GM21786 (cell line): ENCODE results near the gene NECTIN4.
A peak's percentile ranks its signal among the peaks of the same experiment; 100 is the strongest.
"Not testable (repeated sequence)": the region's sequence is repeated elsewhere in the genome, so short reads cannot be mapped to it uniquely, and the experiment has no call there.

Experiments
- ATAC-seq: cut with Tn5 transposase; IDR thresholded peaks from one replicate; pipeline ENCODE4 v1.9.1; 2021; ENCODE audit not compliant: unreplicated experiment

Gene NECTIN4

DNA sequence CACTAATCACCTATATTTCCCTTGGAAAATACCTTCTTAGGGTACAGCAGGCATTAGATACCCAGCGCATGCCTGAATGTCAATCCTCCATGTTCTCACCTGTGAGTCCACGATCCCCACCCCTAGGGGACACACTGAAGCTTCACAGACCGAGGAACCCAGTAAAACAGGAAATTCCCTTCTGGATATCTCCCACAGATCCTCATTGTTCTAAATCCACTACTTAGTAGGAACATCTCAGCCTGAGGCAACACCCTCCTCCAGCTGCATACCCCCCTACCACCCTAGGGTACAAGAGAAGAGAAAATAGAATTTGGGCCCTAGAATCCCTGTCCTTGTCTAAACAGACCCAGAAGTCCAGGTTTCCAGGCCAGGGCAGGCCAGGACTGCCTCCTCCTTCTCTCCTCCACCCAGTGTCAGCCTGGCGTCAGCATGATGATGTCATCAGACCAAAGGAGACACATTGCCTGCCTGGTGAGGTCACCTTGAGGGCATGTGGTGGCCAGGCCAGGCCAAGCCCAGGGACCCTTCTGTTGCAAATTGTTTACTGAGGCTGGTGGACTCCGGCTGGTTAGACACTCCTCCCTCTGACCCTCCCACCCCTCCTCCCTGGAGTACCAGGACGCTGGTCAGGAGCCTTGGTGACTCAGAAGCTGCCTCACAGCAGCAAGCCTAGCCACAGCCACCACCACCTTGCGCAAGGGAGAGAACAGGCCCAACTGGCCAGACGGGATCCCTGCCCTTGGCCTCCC, 6.2 kb downstream of the NECTIN4 start:
- ATAC-seq = no peak

DNA sequence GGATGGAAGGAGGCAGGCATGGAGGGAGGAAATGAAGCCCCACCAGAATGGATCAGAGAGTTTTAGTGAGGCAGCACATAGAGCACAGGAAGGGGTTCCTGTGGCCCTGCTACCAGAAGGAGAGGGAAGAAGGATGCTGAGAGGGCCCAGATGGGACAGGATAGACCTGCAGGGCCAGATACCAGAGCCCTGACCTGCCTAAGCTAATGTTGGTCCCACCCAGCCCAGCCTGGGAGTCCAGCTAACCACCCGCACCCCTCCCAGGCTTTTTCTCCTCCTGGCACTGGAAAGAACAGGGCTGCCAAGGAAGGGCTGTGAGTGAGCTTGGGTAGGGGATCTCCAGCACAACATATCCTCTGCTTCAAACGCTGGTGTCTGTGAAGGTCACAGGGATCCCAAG, 6.9 kb downstream of the NECTIN4 start:
- no peak for ATAC-seq

DNA sequence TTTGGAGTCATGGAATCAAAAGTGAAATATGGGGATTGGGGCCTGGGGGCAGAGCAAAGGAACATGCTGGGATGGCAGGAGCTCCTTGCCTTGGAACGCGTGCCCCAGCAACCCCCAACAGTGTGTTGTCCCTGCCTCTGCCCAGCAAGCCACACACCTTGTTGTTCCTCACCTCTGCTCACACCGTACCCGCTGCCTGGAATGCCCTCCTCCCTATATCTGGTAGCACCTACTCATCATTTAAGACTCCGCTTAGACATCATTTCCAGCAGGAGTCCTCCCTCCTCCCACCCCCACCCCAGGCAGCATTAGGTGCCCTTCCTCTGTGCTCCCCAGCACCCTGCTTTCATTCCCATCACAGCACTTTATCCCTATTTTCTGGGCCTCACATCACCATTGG, 7.8 kb downstream of the NECTIN4 start:
- ATAC-seq = no peak

DNA sequence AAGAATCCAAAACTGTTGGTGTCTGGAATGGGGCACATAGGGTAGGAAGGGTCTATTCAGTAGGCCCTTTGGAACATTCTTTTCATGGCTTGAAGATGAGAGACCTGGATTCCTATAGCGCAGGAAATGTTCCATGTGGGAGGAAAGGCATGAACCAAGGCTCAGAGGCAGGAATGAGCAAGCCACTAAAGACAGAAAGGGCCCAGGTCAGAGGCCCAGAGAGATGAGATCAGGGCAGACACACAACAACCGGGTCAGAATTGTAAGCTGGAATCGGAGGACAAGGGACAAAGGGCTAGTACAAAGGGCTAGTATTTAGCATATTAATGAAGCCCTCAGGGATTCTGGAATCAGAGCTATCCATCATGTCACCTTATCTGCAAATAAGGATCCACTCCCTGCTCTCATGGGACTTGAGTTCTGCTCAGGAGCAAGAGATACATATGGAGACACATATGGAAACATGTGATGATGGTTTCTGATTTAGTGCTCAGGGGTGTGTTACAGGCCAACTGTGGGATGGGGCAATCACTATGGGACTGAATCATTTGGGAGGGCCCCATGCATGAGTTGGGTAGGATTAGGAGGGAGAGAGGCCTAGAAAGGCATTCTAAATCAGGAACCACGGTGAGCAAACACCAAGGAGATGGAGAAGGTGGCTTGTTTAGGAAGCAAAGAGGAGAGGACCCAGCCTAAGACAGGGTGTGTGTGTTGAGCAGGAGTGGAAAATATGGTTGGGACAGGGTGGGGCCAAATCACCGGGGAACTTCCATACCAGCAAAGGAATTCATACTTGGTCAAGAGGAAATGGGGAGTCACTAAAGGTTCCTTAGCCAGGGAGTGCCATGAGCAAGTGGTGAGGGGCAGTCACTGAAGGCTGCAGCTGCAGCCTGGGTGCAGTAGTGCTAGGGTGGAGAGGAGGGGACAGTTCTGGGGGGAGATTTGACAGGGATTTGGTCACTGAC, 8.6 kb downstream of the NECTIN4 start:
- no peak for ATAC-seq

DNA sequence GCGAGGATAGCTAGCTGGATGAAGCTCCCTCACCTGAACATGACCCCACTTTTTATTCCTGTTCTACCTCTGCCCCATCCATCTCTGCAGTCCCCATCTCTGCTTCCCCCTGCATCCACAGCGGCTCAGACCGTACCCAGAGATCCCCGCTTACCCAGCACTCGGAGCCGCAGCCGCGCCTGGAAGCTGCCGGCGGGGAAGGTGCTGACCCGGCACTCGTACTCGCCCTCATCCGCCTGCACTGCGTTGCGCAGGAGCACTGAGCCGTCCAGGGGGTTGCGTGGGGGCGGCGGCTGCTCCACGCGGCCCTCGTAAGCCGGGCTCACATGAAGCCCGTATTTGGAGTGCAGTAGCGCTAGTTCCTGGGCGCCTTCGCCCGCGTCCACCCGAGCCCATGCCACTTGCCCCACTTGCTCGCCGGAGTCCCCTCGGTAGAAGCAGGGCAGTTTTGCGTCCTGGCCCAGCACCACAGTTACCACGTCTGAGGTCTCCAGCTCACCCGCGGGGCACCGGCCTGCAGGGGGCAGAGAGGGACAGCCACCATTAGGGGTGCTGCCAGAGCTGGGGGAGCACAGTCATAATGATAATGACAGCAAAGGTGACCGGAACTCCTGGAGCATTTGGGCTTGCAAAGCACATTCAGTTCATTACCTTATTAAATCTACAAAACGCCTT, 9.8 kb downstream of the NECTIN4 start:
- no peak for ATAC-seq

DNA sequence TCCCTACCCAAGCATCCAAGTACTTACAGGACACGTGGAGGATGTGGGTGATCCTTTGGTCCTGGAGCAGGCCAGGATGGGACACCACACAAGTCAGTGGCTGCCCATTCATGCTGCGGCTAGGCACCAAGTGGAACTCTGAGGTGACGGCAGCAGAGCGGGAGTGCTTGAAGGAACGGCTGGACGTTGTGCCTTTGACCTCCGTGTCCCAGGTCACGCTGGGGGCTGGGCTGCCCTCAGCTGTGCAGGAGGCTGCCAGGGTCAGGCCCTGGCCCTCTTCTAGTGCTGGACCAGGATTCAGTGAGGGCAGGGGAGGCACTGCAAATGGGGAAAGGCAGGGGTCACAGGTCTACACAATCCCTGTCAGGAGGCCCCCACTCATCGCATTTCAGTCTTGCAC, 11.9 kb downstream of the NECTIN4 start:
- no peak for ATAC-seq

DNA sequence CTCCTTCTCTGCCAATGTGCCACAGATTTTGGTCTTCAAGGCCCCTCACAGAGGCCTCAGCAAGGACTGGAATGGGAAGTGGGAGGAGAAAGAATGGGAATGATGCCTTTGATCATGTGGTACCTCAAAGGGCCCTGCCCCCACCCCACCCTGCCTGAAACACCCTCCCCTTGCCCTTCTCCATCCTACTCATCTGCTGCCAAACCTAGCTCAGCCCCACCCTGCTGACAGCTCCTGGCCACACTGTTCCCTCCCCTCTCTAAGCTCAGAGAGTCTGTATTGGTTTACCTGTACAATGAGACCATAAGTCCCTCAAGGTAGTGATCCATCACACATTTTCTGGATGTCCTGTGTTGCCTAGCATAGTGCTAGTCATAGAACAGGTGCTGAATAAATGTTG, 12.9 kb downstream of the NECTIN4 start:
- no peak for ATAC-seq

DNA sequence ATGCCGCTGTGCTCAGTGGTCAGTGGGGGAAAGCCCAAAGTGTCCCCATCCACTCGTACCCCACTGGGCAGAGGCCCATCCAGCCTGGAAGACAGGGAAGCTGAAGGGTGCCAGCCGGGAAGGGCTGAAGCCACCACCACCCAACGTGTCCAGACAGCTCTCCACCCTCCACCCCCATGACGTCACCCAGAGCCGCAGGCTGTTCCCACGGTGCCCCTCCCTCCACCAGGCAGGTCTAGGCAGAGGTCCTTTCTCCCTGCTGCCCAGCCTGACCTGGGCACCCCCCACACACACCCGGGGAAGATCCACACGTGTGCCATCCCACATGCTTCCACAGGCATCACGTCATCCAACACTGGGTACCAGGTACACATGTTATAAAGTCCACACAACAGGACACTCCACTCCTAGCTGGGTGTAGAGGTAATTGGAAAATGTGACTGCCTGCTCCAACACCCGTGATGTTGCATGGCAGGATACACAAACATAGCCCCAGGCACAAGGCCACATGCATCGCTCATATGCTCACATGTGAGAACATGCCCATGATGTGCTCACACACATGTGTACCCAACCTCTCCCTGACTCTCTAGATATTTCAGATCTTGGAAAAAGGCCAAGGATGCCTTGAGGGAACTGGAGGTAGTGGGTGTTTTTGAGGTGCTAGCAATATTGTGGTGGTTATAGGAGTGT, 14.5 kb downstream of the NECTIN4 start:
- ATAC-seq = no peak

DNA sequence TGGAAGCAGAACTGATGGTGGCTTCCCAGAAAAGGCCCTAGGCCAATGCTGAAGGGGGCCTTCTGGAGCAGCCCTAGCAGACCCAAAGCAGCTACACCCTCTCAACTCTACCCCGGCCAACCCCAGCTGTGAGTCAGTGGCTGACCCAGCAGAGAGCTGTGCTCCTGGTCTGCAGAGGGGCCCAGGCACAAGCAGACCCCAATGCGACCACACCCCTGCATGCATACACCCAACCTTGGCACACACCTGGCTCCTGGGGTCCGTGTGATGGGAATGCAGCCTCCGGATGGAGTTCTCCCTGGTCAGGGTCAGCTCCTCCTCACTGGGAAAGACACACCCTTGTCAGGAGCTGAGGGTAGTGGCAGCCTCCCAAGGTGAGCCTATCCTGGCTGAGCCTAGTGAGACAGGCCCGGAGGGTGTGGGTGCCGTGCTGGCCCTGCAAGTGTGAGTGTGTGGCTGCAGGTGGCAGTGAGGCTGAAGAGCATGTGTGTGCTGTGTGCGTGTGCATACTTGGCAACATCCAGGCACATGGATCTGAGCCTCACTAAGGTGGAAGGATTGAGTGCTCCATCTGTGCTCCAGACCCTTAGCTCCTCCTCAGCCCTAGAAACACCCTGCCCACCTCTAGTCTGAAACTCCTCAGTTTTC, 15.8 kb downstream of the NECTIN4 start:
- ATAC-seq = no peak

DNA sequence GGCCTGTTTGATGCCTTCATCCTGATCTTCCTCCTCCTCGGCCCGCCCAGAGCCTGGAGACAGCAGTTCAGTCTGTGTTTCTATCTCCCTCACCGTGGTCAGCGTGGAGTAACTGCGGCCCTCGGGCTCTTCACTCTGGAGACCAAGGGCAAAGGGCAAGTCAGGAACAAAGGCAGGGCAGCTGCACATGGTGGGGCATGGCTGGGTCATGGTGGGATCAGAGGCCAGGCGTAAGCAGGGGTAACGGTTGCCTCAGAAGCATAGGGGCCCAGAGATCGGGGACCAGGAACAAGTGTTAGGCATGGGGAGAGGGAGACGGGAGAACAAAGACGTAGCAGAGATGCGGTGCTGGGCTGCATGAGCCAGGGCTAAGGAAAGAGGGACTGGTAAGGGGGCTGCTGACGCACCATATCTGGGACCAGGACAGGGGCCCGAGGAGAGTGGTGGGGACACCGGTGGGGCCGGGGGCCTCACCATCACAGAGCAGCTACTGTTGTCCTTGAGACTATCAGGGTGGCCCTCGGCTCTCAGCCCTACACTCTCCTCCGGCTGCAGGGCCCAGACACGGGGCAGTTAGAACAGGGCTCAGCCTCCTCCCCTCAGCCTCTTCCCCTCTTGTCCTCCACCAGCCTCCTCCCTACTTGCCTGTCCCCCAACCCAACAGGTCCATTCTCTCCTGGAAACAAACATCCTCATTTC, 16.5 kb downstream of the NECTIN4 start:
- ATAC-seq = no peak

DNA sequence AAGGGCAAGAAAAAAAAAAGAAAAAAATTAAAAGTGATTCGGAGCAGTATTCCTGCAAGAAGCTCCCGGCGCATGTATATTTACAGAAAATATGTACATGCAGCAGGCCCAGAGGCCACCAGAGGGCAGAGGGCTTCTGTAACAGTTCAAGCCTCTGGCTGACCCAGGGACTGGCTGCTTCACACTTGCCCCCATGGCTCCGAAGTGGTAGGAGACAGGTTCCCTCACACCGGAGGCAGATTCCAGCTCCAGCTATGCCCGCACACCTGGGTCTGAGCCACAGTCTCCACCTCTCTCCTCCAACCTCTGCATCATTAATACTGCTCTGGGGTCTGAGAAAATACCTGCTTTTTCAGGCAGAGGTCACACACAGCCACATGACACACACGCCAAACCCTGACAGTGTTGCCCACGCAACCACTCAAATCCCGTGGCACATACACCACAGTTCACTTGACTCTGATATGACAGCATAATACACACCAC, 17.4 kb downstream of the NECTIN4 start:
- no peak for ATAC-seq

DNA sequence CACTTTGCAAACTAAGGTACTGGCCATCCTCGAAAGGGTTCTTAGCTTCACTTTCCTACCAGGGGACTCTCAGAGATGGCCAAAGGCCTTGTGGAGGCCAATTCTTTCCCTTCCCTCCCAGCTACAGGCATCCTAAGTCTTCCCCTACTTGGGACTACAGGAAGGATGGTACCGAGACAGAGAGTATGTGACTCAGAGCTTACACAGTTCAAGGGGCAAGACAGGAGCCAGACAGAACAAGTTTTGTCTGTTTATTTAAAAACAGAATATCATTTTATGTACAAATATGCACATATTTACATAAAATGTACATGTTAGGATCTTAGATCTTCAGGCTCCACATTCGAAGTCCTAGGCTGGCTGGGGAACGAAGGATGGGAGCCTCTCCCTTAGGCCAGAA, 18.6 kb downstream of the NECTIN4 start:
- ATAC-seq = no peak

DNA sequence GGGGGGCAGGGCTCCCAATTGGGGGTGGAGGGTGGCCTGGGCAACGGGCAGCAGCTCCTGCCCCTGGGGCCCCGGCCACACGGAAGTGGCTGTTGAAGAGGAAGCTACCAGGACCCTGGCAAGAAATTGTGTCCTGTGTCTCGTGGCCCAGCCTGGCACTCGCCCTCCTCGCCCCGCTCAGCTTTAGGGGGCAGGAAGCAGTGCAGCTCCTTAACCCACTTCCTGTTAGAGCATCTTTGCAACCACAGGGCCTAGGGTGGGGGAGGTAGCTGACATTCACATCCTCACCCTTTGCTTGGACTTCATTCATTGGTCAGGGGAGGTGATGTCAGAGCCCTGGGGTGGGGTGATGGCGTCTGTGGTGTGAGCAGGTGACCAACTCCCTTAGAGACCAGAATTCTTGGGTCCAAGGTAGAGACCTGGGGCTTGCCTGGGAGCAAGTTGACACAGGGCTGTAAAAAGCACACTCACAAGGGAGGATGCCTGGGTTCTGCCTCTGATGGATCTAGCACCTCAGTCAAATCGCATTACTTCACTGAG, 19.6 kb downstream of the NECTIN4 start, which contains the start of gene ARHGAP30:
Gene ARHGAP30, minus strand, starts transcription at position 161 of the 540 bp plus-strand sequence. CDS start 267 bp downstream, outside the sequence.
- ATAC-seq = peak; percentile 81

DNA sequence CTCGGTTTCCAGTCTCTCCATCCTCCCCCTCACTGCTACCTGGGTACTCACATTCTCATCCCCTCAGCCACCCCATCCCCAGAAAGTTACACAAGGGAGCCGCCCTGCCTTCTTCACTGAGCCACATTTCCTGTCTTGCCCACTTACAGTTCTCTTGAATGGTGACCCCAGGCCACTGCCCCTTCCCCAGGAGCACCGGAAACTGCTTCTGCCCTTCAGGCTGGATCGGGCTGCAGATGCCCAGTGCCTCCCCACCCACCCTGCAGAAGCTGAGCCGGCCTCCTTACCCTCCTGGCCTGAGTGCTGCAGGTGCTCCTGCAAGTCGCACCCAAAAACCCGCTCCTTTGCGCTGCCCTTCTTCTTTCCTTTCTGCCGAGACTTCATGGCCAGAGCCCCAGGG, 20.1 kb downstream of the NECTIN4 start:
- no peak for ATAC-seq

DNA sequence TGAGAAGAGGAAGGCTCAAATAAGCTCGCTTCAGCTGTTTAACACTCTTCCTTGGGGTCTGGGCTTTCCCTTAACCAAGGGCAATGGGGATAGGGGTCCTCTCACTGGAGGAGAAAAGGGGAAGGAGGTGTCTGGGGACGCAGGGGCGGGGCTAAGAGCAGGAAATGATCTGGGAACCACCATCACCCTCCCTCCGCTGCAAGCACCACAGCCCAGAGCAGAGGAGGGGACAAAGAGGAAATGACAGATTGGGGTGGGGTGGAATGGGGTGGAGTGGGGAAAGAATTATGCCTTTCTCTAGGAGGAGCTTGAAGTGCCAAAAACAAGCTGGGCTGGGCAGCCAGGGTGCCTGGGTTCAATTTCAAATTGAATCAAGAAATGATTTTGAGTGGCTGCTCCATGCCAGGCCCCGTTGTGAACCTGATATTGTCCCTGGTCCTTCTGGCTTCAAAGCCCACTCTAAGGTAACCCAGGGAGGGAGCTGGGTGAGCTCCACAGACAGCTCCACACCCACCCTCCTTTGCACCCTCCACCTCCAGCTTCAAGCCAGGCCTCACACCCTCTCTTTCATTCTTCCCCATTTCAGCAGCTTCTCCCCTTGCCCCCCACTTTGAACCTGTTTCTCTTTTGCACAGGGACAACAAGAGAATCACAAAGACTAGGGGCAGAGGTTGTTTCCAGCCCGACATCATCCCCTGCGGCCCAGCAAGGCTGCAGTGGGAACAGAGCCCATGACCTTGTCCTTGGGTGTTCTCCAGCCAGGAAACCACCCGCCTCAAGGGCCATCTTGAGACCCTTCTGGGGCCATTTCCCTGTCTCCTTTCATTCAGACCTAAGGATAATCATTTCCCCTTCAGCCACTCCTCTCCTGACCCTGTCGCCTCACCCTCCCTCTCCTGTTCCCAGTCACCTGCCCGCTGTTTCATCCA, 20.8 kb downstream of the NECTIN4 start:
- peak; percentile 53 for ATAC-seq

DNA sequence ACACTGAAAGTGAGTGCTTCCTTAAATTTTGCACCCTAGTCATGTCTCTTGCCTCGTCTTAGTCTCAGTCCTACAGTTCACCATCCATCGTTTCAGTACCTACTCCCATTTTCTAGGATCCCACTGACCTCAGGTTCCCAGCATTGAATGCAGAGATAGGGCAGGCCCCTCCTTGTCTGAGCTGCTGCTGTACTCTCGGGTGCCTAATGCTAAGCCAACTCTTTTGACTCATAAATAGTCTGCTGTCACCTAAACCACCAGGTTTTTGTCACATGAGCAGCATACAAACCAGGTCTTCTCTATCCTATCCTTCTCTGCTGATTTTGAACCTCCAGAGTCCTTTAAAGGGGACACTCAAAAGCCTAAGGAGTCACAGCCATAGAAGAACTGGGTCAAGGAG, 22.7 kb downstream of the NECTIN4 start:
- no peak for ATAC-seq

DNA sequence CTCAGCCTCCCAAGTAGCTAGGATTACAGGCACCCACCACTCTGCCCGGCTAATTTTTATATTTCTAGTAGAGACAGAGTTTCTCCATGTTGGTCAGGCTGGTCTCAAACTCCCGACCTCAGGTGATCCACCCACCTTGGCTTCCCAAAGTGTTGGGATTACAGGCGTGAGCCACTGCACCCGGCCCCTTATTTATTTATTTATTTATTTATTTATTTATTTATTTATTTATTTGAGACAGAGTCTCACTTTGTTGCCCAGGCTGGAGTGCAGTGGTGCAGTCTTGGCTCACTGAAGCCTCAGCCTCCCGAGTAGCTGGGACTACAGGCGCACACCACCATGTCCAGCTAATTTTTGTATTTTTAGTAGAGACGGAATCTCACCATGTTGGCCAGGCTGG, 23.7 kb downstream of the NECTIN4 start:
- not testable (repeated sequence) for ATAC-seq

DNA sequence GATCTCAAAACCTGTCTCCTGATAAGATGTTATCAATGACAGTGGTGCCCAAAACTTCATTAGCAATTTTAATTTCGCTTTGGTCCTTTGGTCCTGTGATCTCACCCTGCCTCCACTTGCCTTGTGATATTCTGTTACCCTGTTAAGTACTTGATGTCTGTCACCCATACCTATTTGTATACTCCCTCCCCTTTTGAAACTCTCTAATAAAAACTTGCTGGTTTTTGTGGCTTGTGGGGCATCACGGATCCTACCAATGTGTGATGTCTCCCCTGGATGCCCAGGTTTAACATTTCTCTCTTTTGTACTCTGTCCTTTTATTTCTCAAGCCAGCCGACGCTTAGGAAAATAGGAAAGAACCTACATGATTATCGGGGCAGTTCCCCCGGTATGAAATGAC, 25.4 kb downstream of the NECTIN4 start:
- ATAC-seq = not testable (repeated sequence)
